Panc1 (cell line): ENCODE data around the gene MOXD1. TPM values are rescaled to one million over a fixed set of nuclear protein-coding genes. Genes with fewer than 3 reads are reported as not detected.
A peak's percentile ranks its signal among the peaks of the same experiment; 100 is the strongest.

Source experiments
- ATAC-seq: fragments of 200-7000 bp; cut with Tn5 transposase; 2 replicates; pipeline ENCODE4 v1.9.1; 2020; ENCODE audit warnings: mild to moderate bottlenecking, moderate library complexity
- BruUV-seq: library from RNA; stranded (reverse); fragments of 400-500 nt; replicated peaks from 2 replicates; lab custom pipeline; 2021; lab: Mats Ljungman, UMichigan
- CTCF ChIA-PET: fragments of 300-600 bp; sonication (Branson Sonifier 250); formaldehyde crosslinking; loops from one replicate; lab custom pipeline; 2022; ENCODE audit warnings: antibody characterized with exemption; lab: Charles Lee
- POLR2A ChIA-PET: fragments of 300-600 bp; sonication (Branson Sonifier 250); formaldehyde crosslinking; loops from one replicate; lab custom pipeline; 2022; ENCODE audit warnings: antibody characterized with exemption; lab: Charles Lee
- DNase-seq: peaks from one replicate; pipeline ENCODE4 v3.0.0-alpha.2; 2010; ENCODE audit warnings: low read depth, low spot score
- H3K27ac ChIP-seq: 2 replicates; pipeline ENCODE4 v1.5.1; 2011; ENCODE audit warnings: mild to moderate bottlenecking, low read length, inconsistent platforms
- H3K27me3 ChIP-seq: fragments of 200-500 bp; sonication (Bioruptor generic); 2 replicates; pipeline ENCODE4 v1.6.0; 2014; ENCODE audit warnings: low read length, inconsistent platforms; ENCODE audit not compliant: control insufficient read depth, insufficient read depth
- H3K36me3 ChIP-seq: fragments of 200-500 bp; sonication (Bioruptor generic); 2 replicates; pipeline ENCODE4 v1.5.1; 2014; ENCODE audit warnings: inconsistent platforms, mild to moderate bottlenecking, low read length, moderate library complexity; ENCODE audit not compliant: control insufficient read depth, insufficient read depth
- H3K4me1 ChIP-seq: 2 replicates; pipeline ENCODE4 v1.5.1; 2011; ENCODE audit warnings: inconsistent platforms, mild to moderate bottlenecking, low read length, moderate library complexity; ENCODE audit not compliant: control insufficient read depth, insufficient read depth
- H3K4me3 ChIP-seq, 2 experiments: 2 replicates each; pipeline ENCODE4 v1.5.1; 2011 to 2012; ENCODE audit warnings: low read depth in 2 of 2, low read length in 2 of 2, mild to moderate bottlenecking in 2 of 2, inconsistent platforms in 1 of 2, moderate library complexity in 1 of 2
- H3K9me3 ChIP-seq: fragments of 200-500 bp; sonication (Bioruptor generic); 2 replicates; pipeline ENCODE4 v1.5.1; 2014; ENCODE audit warnings: low read depth, mild to moderate bottlenecking, inconsistent platforms, low read length, moderate library complexity; ENCODE audit not compliant: control insufficient read depth, insufficient read depth
- POLR2AphosphoS5 ChIP-seq: IDR thresholded peaks from 2 replicates; pipeline ENCODE4 v1.6.1; 2012; ENCODE audit warnings: mild to moderate bottlenecking, low read depth, low read length, moderate library complexity
- REST ChIP-seq, 2 experiments: IDR thresholded peaks; 2 replicates each; pipeline ENCODE4 v1.6.1; 2011 to 2012; ENCODE audit warnings: low read depth in 2 of 2, control low read depth in 1 of 2, low read length in 1 of 2, mild to moderate bottlenecking in 1 of 2, moderate library complexity in 1 of 2; ENCODE audit not compliant: insufficient read depth in 1 of 2
- SIN3A ChIP-seq: IDR thresholded peaks from 2 replicates; pipeline ENCODE4 v1.6.1; 2012; ENCODE audit warnings: low read depth, mild to moderate bottlenecking, low read length, moderate library complexity, borderline replicate concordance; ENCODE audit not compliant: insufficient read depth
- TCF7L2 ChIP-seq: IDR thresholded peaks from 2 replicates; pipeline ENCODE4 v1.6.1; 2011; ENCODE audit warnings: mild to moderate bottlenecking, low read depth, low read length, inconsistent platforms
- in situ Hi-C: cut with HindIII; loops from 2 replicates; pipeline ENCODE4 v1.10.0; 2016; ENCODE audit warnings: low sequenced_read_pairs, low pct_unique_long_range_greater_than_20kb
- intact Hi-C: fragments of 100-400 bp; cut with micrococcal nuclease; formaldehyde crosslinking; loops from one replicate; pipeline ENCODE4 v1.10.0; 2022; ENCODE audit not compliant: unreplicated experiment
- total RNA-seq: library from RNA; stranded (reverse); gene quantifications from one replicate; pipeline ENCODE4 v1.2.1, GENCODE V29; 2021; ENCODE audit not compliant: unreplicated experiment
- TF ChIP-seq, protein P1 (sequence below): fragments of 450-650 bp; IDR thresholded peaks from 2 replicates; pipeline ENCODE4 v1.5.1; 2017; ENCODE audit warnings: mild to moderate bottlenecking

Gene MOXD1
- total RNA-seq, 1 experiment from 2014 or later: 0.21 TPM

DNA sequence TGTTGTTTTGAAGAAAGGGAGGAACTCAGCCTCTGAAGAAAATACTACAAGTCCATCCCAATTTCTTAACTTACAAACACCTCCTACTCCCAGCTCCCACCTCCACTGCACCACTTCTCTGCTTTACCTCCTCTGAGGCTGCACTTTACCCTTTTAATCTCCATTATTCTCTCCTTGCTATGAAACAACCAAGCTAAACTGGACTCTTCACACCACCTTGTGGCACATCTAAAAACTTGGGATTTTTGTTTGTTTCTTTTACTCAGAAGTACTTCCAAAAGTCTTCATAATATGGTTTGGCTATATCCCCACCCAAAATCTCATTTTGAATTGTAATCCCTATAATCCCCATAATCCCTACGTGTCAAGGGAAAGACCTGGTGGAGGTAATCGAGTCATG, 142.2 kb downstream of the MOXD1 start:
- Histone ChIP-seq H3K4me1 (no peaks in the 10 kb centered on the region), H3K27ac (no peak overlapping the region), H3K4me3 (no peak overlapping the region), H3K9me3 (no peaks in the 10 kb centered on the region), H3K36me3 (no peaks in the 10 kb centered on the region), H3K27me3 (no peaks in the 10 kb centered on the region)
- DNase-seq (peak; percentile 7), ATAC-seq (no peak)
- ChIA-PET POLR2A (no interaction called here), CTCF (interaction anchor here (0.6 to 1.6 kb wide), 2 partner anchors 21 to 153 kb away, joined by 3 to 4 read pairs; no protein-coding TSS in a partner anchor)
- no TSS peak for BruUV-seq
- TF ChIP-seq POLR2AphosphoS5: no peak
- TF ChIP-seq, protein P1, sequence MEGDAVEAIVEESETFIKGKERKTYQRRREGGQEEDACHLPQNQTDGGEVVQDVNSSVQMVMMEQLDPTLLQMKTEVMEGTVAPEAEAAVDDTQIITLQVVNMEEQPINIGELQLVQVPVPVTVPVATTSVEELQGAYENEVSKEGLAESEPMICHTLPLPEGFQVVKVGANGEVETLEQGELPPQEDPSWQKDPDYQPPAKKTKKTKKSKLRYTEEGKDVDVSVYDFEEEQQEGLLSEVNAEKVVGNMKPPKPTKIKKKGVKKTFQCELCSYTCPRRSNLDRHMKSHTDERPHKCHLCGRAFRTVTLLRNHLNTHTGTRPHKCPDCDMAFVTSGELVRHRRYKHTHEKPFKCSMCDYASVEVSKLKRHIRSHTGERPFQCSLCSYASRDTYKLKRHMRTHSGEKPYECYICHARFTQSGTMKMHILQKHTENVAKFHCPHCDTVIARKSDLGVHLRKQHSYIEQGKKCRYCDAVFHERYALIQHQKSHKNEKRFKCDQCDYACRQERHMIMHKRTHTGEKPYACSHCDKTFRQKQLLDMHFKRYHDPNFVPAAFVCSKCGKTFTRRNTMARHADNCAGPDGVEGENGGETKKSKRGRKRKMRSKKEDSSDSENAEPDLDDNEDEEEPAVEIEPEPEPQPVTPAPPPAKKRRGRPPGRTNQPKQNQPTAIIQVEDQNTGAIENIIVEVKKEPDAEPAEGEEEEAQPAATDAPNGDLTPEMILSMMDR: peak; percentile 35
- intact Hi-C loops: loop anchor here (5.0 kb wide), 1 partner anchor 332 kb away; no protein-coding TSS in a partner anchor
- in situ Hi-C loops: no loop called here

DNA sequence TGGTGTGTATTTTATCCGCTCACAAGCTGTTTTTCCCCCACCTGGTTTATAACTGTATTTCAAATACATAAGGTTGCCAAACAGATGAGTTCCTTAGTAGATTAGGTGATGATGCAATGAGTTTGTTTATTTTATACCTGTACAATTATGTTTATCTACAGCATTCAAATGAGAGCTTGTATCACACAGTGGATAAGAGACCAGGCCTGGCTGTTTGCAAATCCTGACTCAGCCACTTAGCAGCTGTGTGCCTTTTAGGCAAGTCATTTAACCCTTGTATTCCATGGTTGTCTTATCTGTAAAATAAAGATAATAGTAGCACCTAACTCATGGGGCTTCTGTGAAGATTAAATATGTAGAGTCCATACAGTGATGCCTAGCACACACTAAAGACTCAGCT, 143.7 kb downstream of the MOXD1 start:
- no peak overlapping the region for H3K4me3 ChIP-seq
- CTCF ChIA-PET: no interaction called here
- ATAC-seq (no peak), DNase-seq (no peak)
- TF ChIP-seq TCF7L2: no peak
- no peak for TF ChIP-seq REST (IDR thresholded peaks at IDR 0.05; ENCODE audit: insufficient read depth in 1 of 2, low read depth in 2 of 2, low read length in 1 of 2)
- no TSS peak for BruUV-seq
- in situ Hi-C loops (no loop called here), intact Hi-C loops (loop anchor here (5.0 kb wide), 1 partner anchor 330 kb away; no protein-coding TSS in a partner anchor)
- no peaks in the 10 kb centered on the region for H3K4me1 ChIP-seq
- H3K9me3 ChIP-seq: no peaks in the 10 kb centered on the region
- no peak overlapping the region for H3K27ac ChIP-seq
- no peaks in the 10 kb centered on the region for H3K27me3 ChIP-seq
- H3K36me3 ChIP-seq: no peaks in the 10 kb centered on the region
- POLR2A ChIA-PET: no interaction called here

GRCh38 chr6:132256457-132256856, 144.8 kb downstream of the MOXD1 start:
- in situ Hi-C loops: no loop called here
- intact Hi-C loops: loop anchor here (5.0 kb wide), 1 partner anchor 329 kb away; no protein-coding TSS in a partner anchor
- ChIA-PET CTCF (no interaction called here), POLR2A (no interaction called here)
- TF ChIP-seq TCF7L2 (no peak), SIN3A (no peak), REST (IDR thresholded peaks at IDR 0.05; ENCODE audit: insufficient read depth in 1 of 2, low read depth in 2 of 2, low read length in 1 of 2) (no peak), POLR2AphosphoS5 (no peak)
- TF ChIP-seq, protein P1: no peak
- no peak for ATAC-seq
- Histone ChIP-seq H3K4me1 (no peaks in the 10 kb centered on the region), H3K9me3 (no peaks in the 10 kb centered on the region), H3K36me3 (no peaks in the 10 kb centered on the region), H3K4me3 (no peak overlapping the region), H3K27ac (no peak overlapping the region), H3K27me3 (no peaks in the 10 kb centered on the region)
- no peak for DNase-seq
- BruUV-seq: no TSS peak
